Fibroblast of lung (primary cell): Measurements from ENCODE around the gene MINDY4B.

Experiments used
- CTCF ChIP-seq, 2 donors: IDR thresholded peaks in 1 of 2; conservative IDR thresholded peaks in 1 of 2; 1 replicate in 1 of 2; 2 replicates in 1 of 2; pipeline ENCODE4 v1.5.1; 2011 to 2012; ENCODE audit warnings: low read length in 2 of 2, control low read depth in 1 of 2, inconsistent platforms in 1 of 2, low read depth in 1 of 2, mild to moderate bottlenecking in 1 of 2
- EZH2 ChIP-seq: IDR thresholded peaks from 2 replicates; pipeline ENCODE4 v1.5.1; 2012; ENCODE audit warnings: low read length, control low read depth, mild to moderate bottlenecking; ENCODE audit errors: missing control alignments

GRCh38 chr3:150926328-150926727, 21.1 kb upstream of the MINDY4B start:
- no peak for TF ChIP-seq EZH2
- TF ChIP-seq CTCF (conservative IDR thresholded peaks at IDR 0.05 in 1 of 2, IDR thresholded peaks at IDR 0.05 in 1 of 2; ENCODE audit: low read depth in 1 of 2, low read length in 2 of 2), result no peak
